ENCODE results near the gene GCLC. TPM values are rescaled to one million over a fixed set of nuclear protein-coding genes. Genes with fewer than 3 reads are reported as not detected.

Gene GCLC
- total and polyA plus RNA-seq, 2 donors (not counting 1 experiment from before 2014, with no cell fraction given), result 10.7 to 25.8 TPM

DNA sequence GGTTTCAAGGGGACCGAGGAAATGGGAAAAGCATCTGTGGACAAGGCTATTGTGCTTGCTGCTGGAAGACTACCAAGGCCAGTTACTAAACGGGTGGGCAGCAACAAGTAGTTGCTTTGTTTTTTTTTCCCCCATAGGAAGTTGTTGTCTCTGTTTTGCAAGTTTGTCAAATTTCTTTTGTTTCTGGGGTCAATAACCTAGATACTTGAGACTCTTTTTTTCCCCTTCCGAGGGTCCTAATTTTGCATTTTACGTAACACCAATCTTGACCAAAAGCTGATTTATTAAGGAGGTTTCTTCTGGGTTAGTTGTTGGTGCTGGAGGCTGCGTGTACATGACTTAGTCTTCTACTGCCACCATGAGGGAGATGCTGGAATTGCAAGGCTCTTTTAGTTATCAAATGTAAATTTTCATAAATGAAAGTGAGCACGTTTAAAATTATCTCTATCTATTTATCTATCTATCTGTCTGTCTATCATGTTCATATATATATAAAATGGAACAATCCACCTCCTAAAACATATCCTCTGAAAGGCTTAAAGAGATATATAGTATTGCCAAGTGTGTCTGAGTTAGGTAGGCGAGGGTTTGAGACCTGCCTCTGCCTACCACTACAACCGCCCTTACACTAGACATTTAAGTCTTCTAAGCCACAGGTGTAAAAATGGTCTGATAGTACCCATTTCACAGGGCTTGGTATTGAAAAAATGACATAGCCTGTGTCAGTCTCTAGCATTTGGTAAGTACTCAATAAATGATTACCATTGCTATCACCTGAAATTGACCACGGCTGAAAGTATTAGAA is 60.2 kb downstream of the GCLC start:
- peak overlapping the region; percentile 6 for H3K27ac Mint-ChIP-seq
- ATAC-seq (ENCODE audit: low read depth), result peak; percentile 76
- 29% methylated on average over 1 of the region's 9 CpGs for WGBS (ENCODE audit: insufficient coverage)

More for the DNA sequence above, 60.2 kb downstream of the GCLC start:
- TF ChIP-seq EZH2 (IDR thresholded peaks at IDR 0.05; ENCODE audit: borderline replicate concordance, insufficient read depth, low read depth, low read length, poor library complexity, severe bottlenecking) (no peak), CTCF (IDR thresholded peaks at IDR 0.05) (peak; percentile 99)
- peaks cover 0 to 2% (median 0%) of the 10 kb centered on the region in 4 experiments for H3K27me3 ChIP-seq (replicated peaks in 1 of 4; ENCODE audit: control extremely low read depth in 1 of 4, control insufficient read depth in 3 of 4, insufficient read depth in 4 of 4, low read length in 3 of 4)
- H3K36me3 ChIP-seq (replicated peaks in 1 of 2; ENCODE audit: control extremely low read depth in 1 of 2, control insufficient read depth in 1 of 2, extremely low read depth in 1 of 2, insufficient read depth in 2 of 2, low read length in 1 of 2), result no peaks in the 10 kb centered on the region
- ChIA-PET POLR2A (interaction anchor here (0.6 to 1.7 kb wide), 4 partner anchors 125 to 317 kb away, joined by 4 to 9 read pairs (median 8); no protein-coding TSS in a partner anchor), CTCF (interaction anchor here (0.6 to 7.5 kb wide), 66 partner anchors 9 to 834 kb away, joined by 3 to 190 read pairs (median 5); partner anchors contain the start of gene GSTA4)
- no peak overlapping the region for H3K9ac ChIP-seq (ENCODE audit: low read length)
- H3K9me3 ChIP-seq (ENCODE audit: control extremely low read depth in 1 of 3, control insufficient read depth in 2 of 3, insufficient read depth in 1 of 3, low read length in 2 of 3), result no peaks in the 10 kb centered on the region
- H3K27me3 Mint-ChIP-seq, result peaks cover 16% of the 10 kb centered on the region
- H4K20me1 ChIP-seq (ENCODE audit: control insufficient read depth, insufficient read depth, low read length, poor library complexity, severe bottlenecking), result no peaks in the 10 kb centered on the region
- H3K9me3 Mint-ChIP-seq (ENCODE audit: insufficient read depth), result no peaks in the 10 kb centered on the region
- peaks cover 3% of the 10 kb centered on the region for H3K79me2 ChIP-seq (ENCODE audit: control insufficient read depth, insufficient read depth, low read length)
- H3K27ac ChIP-seq (ENCODE audit: low read length in 2 of 2), result no peak overlapping the region
- H3K4me3 ChIP-seq (ENCODE audit: control extremely low read depth in 1 of 5, extremely low read depth in 1 of 5, insufficient read depth in 1 of 5, low read depth in 2 of 5, low read length in 4 of 5), result peak overlapping the region in 1 of 5 experiments; percentile 0
- H3K4me3 Mint-ChIP-seq, result peak overlapping the region; percentile 13
- H3K4me1 ChIP-seq (ENCODE audit: control insufficient read depth in 2 of 2, insufficient read depth in 2 of 2, low read length in 2 of 2), result peaks cover 42 to 46% of the 10 kb centered on the region in 2 donors
- peak; percentile 86 for DNase-seq
- intact Hi-C loops (cut with micrococcal nuclease), result loop anchor here (1.0 to 10.0 kb wide), 10 partner anchors 23 to 602 kb away; partner anchors contain the start of genes FBXO9 and GSTA4
- peaks cover 58% of the 10 kb centered on the region for H3K4me1 Mint-ChIP-seq
- H2AFZ ChIP-seq (ENCODE audit: insufficient read depth, low read depth, low read length, poor library complexity, severe bottlenecking), result peak overlapping the region; percentile 46
- H3K4me2 ChIP-seq (replicated peaks; ENCODE audit: low read depth, low read length, poor library complexity, severe bottlenecking), result peak overlapping the region; percentile 53

All from B cell (primary cell).